Urinary bladder (tissue), 4 donors: ENCODE results near the gene BCL2L15. TPM values are rescaled to one million over a fixed set of nuclear protein-coding genes. Genes with fewer than 3 reads are reported as not detected.
A peak's percentile ranks its signal among the peaks of the same experiment; 100 is the strongest.

ENCODE experiments used
- DNase-seq: peaks from one replicate; pipeline ENCODE4 v3.0.0-alpha.2; 2015; ENCODE audit errors: extremely low spot score
- H3K27ac ChIP-seq: one replicate; pipeline ENCODE4 v1.5.1; 2013; ENCODE audit warnings: low read depth, mild to moderate bottlenecking, moderate library complexity
- H3K36me3 ChIP-seq: one replicate; pipeline ENCODE4 v1.6.1; 2013; ENCODE audit warnings: mild to moderate bottlenecking, moderate library complexity; ENCODE audit not compliant: insufficient read depth
- H3K4me1 ChIP-seq: one replicate; pipeline ENCODE4 v1.6.1; 2013; ENCODE audit warnings: mild to moderate bottlenecking, moderate library complexity; ENCODE audit not compliant: insufficient read depth
- H3K4me3 ChIP-seq: one replicate; pipeline ENCODE4 v1.5.1; 2013; ENCODE audit warnings: low read depth, low read length
- WGBS: extraction: QIAGEN DNeasy Blood & Tissue Kit; methylation state at CpG from one replicate; pipeline ENCODE4 v1.1.7; 2013; 5-methylcytosine and 5-hydroxymethylcytosine counted together
- polyA plus RNA-seq: library from polyadenylated mRNA; stranded (reverse); fragments of 200-250 nt; gene quantifications from one replicate; pipeline ENCODE4 v1.2.3, GENCODE V29; 2013
- total RNA-seq: library from RNA; depleted of rRNA; stranded (reverse); fragments of >200 nt; gene quantifications from one replicate; pipeline ENCODE4 v1.2.3, GENCODE V29; 2014
- donor health status: healthy with polysubstance abuse.
- donor health status: healthy.

Gene BCL2L15
- total and polyA plus RNA-seq, 2 donors: 0.25 to 0.90 TPM

GRCh38 chr1:113922957-113923356 lies 35.6 kb upstream of the BCL2L15 start:
- Histone ChIP-seq H3K36me3 (no peaks in the 10 kb centered on the region), H3K4me1 (no peaks in the 10 kb centered on the region), H3K4me3 (no peak overlapping the region), H3K27ac (no peak overlapping the region)
- DNase-seq: no peak
- 90% methylated on average over 4 of the region's 4 CpGs for WGBS

- Histone ChIP-seq H3K4me3 (no peak overlapping the region), H3K4me1 (no peaks in the 10 kb centered on the region), H3K27ac (no peak overlapping the region), H3K36me3 (no peaks in the 10 kb centered on the region)
- no peak for DNase-seq
Observed at GRCh38 chr1:113918243-113918642, 30.9 kb upstream of the BCL2L15 start.

DNA sequence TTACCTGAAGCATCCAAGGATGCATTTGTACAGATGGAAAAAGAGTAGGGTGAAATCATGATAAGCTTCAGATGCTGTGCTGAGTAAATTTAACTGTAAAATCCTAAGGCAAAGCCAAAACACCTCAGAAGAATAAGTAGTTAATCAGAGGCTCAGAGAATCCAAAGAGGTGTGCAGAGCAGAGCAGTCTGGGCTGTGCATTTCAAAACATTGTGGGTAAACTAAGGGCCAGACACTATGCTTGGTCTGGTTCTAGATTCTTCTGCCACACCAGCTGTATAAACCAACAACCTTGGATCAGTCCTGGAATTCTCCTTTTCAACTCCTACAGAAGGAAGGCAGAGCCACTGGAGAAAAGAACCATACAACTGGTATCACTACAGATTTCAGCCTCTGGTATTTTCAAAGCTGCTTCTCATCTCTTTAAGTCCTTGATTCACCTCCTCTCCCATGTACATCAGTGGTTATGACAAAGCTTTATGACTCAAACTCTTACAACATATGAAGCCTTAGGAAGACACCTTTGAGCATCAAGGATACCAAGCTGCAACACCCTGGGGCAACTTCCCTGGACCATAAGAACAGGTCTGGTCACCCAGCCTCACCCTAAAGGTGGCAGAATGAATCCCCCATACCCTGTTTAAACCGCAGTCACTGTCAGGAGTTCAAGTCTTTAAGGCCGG lies 30.2 kb upstream of the BCL2L15 start:
- Histone ChIP-seq H3K4me1 (no peaks in the 10 kb centered on the region), H3K36me3 (no peaks in the 10 kb centered on the region), H3K4me3 (no peak overlapping the region), H3K27ac (no peak overlapping the region)
- DNase-seq: no peak
- WGBS: 88% methylated on average over 2 of the region's 2 CpGs

GRCh38 chr1:113916974-113917373 lies 29.6 kb upstream of the BCL2L15 start:
- no peaks in the 10 kb centered on the region for H3K4me1 ChIP-seq
- DNase-seq: no peak
- 94% methylated on average over 5 of the region's 5 CpGs for WGBS
- no peak overlapping the region for H3K27ac ChIP-seq
- H3K36me3 ChIP-seq: no peaks in the 10 kb centered on the region
- H3K4me3 ChIP-seq: no peak overlapping the region

- no peak overlapping the region for H3K27ac ChIP-seq
- H3K36me3 ChIP-seq: no peaks in the 10 kb centered on the region
- 89% methylated on average over 5 of the region's 5 CpGs for WGBS
- H3K4me1 ChIP-seq: no peaks in the 10 kb centered on the region
- H3K4me3 ChIP-seq: no peak overlapping the region
- DNase-seq: no peak
Observed at GRCh38 chr1:113913887-113914664, 26.7 kb upstream of the BCL2L15 start.

- no peak overlapping the region for H3K4me3 ChIP-seq
- no peak for DNase-seq
- no peaks in the 10 kb centered on the region for H3K36me3 ChIP-seq
- H3K27ac ChIP-seq: no peak overlapping the region
- H3K4me1 ChIP-seq: no peaks in the 10 kb centered on the region
- WGBS: 34% methylated on average over 3 of the region's 3 CpGs
Observed at GRCh38 chr1:113913312-113913668, 25.9 kb upstream of the BCL2L15 start.

DNA sequence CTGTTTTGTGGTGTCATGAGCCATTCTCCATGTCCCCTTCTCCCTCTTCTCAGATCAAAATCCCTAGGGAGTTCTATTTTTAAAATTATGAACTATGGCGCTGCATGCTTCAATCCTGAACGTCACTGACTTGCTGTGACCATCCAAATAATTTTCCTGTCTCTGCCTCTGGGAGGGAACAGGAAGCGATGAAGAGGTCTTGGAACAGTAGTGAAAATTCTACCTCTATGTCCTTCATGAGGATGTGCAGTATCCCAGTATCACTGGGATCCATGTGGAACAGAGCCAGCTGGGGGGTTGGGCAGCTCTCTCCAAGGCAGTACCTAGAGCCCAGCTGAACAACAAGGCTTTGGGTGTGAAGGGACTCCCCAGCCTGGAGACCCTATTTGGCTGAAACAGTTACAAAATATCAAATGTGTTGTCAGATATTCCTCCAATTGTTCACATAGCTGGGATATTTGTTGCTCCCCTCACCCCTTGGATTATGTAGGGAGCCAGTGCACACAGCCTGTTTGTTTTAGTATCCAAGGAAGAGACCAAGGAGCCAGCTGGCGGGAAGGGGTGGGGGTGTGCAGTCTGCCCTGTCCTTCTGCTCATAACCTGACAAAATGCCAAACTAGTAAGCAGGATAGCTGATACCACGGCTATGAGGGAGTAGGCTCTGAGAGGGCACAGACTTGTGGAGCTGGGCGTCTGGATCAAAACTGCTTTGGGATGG lies 25.4 kb upstream of the BCL2L15 start:
- no peak overlapping the region for H3K27ac ChIP-seq
- WGBS: 26% methylated on average over 6 of the region's 6 CpGs
- no peaks in the 10 kb centered on the region for H3K4me1 ChIP-seq
- no peak for DNase-seq
- no peaks in the 10 kb centered on the region for H3K36me3 ChIP-seq
- no peak overlapping the region for H3K4me3 ChIP-seq

- no peak for DNase-seq
- under 1% methylated on average over 17 of the region's 17 CpGs for WGBS
- H3K27ac ChIP-seq: no peak overlapping the region
Observed at GRCh38 chr1:113905435-113905861, 18.1 kb upstream of the BCL2L15 start.

DNA sequence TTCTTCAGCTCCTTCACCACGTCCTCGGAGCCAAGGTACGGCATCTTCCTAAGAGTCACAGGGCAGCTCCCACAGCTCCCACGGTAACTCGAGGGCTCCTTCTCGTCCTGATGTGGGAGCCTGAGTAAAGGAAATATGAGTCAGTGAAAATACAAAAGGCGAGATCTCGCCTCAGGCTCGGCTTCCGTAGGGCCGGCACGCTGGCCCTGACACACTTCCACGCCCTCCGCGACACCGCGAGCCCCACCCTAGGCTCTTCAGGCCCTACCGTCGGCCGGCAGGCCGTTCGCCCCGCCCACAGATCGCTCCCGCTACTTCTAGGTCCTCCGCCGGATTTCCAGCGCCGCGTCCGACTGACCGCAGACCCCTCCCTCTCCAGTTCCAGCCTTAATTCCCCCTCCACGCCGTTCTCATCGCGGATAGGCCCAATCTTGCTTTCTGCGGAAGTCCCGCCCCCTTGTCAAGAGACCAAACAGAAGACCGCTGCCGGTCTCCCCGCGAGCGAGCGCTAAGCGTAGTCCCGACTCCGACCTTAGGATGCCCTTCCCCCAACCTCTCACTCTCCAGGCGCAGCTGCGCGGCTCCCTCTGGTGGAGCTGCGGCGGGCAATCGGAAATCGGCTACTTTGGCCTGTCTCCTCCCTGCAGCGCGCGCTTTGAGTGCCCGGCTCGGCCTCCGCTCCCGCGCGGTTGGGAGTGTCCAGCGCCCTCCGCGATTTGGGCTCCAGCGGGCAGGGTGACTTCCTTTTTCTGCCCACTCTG lies 17.5 kb upstream of the BCL2L15 start, which contains the start of the genes AP4B1 and DCLRE1B:
Gene AP4B1, minus strand, starts transcription at position 126 of the 761 bp plus-strand sequence. Its CDS starts 82 bp downstream, at position 44.
Gene DCLRE1B, plus strand, starts transcription at position 653 of the 761 bp plus-strand sequence. CDS start 261 bp downstream, outside the sequence.
- Histone ChIP-seq H3K4me3 (peak within 1 kb of the TSS; percentile 66), H3K36me3 (no peaks in the 10 kb centered on the region), H3K4me1 (no peaks in the 10 kb centered on the region), H3K27ac (peak within 1 kb of the TSS; percentile 74)
- DNase-seq: peak; percentile 98
- under 1% methylated on average over 67 of the region's 67 CpGs for WGBS

More at GRCh38 chr1:113905435-113905861, 18.1 kb upstream of the BCL2L15 start:
- Histone ChIP-seq H3K36me3 (no peaks in the 10 kb centered on the region), H3K4me1 (no peaks in the 10 kb centered on the region), H3K4me3 (peak overlapping the region; percentile 66)

GRCh38 chr1:113904293-113904673 lies 16.9 kb upstream of the BCL2L15 start:
- under 1% methylated on average over 11 of the region's 11 CpGs for WGBS
- DNase-seq: no peak
- no peaks in the 10 kb centered on the region for H3K36me3 ChIP-seq
- peak overlapping the region; percentile 74 for H3K27ac ChIP-seq
- H3K4me3 ChIP-seq: peak overlapping the region; percentile 66
- no peaks in the 10 kb centered on the region for H3K4me1 ChIP-seq

- peak overlapping the region; percentile 66 for H3K4me3 ChIP-seq
- WGBS: 19% methylated on average over 7 of the region's 7 CpGs
- no peak overlapping the region for H3K27ac ChIP-seq
- H3K36me3 ChIP-seq: no peaks in the 10 kb centered on the region
- DNase-seq: no peak
- H3K4me1 ChIP-seq: no peaks in the 10 kb centered on the region
Observed at GRCh38 chr1:113903501-113904292, 16.3 kb upstream of the BCL2L15 start.

DNA sequence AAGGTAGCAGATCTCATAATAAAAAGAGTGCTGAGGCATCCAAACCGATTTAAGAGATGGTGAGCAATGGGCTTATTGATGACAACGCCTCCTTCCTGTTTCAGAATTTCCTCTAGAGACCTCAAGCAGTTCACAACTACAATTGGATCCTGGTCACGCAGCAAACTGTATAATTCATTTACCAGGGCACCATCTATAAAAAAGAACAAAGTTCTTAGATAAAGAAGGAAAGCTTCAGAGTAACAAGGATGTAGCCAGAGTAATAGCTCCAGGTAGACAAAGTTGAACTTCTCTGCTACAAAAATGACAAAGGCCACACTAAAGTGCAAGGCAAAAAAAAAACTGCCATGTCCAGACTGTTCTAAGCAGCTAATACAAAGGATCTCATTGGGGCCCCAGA lies 13.8 kb upstream of the BCL2L15 start:
- Histone ChIP-seq H3K36me3 (no peaks in the 10 kb centered on the region), H3K4me1 (no peaks in the 10 kb centered on the region), H3K4me3 (no peak overlapping the region), H3K27ac (no peak overlapping the region)
- DNase-seq: no peak
- WGBS: 86% methylated on average over 3 of the region's 3 CpGs
